Measurements from ENCODE around the gene ADGRG4. TPM values are rescaled to one million over a fixed set of nuclear protein-coding genes. Genes with fewer than 3 reads are reported as not detected.

Gene ADGRG4
- total and polyA plus RNA-seq, 2 of the 8 experiments (the other 6 are each of a cell fraction or from before 2014, with no cell fraction given) = not detected

DNA sequence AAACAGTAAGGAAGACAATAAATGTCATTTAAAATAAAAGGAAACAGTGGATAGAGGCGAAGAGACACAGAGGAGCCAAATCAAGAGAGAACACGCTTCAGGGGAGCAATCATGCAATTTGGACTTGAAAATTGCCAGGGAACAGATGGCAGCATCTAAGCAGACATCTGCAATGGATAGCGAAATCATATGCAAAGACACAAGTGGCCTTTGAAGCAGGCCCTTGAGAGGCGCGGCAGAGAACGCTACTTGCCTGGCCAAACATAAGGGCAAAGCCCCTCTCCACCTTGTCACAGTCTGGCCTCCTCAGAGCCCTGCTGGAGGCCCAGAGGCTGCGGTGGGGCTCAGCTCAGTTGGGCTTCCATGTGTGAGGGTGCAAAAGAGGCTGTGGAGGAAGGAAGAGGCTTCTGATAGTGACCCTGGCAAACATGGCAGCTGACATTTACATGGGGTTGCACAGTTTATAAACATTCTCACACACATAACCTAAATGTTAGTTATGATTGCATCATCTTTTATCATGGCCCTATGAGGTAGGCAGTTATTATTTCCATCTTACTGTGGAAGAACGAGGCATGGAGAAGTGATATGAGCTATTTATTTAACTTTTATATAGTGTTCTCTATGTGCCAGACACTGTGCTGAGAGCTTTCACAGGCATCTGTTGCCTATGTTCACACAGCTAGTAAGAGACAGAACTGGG, 18.3 kb downstream of the ADGRG4 start:
- Histone ChIP-seq H3K23me2 (ENCODE audit: low read depth, low read length) (no peaks in the 10 kb centered on the region; the same call in 1 of the 2 replicates), H3K79me1 (ENCODE audit: low read depth, low read length) (no peaks in the 10 kb centered on the region), H3K9me3 (ENCODE audit: insufficient read depth in 2 of 2, low read depth in 1 of 2, low read length in 1 of 2) (no peaks in the 10 kb centered on the region), H4K91ac (replicated peaks; ENCODE audit: insufficient read length, low read length) (no peak overlapping the region), H3K56ac (replicated peaks; ENCODE audit: insufficient read length, low read depth, low read length) (no peak overlapping the region), H3K4ac (replicated peaks; ENCODE audit: insufficient read length, low read depth, low read length) (no peak overlapping the region), H4K5ac (ENCODE audit: insufficient read length, low read depth, low read length) (no peak overlapping the region), H3K36me3 (ENCODE audit: control insufficient read depth in 2 of 4, insufficient read depth in 4 of 4, low read length in 3 of 4) (no peaks in the 10 kb centered on the region), H2AK5ac (ENCODE audit: low read depth, low read length) (no peak overlapping the region), H3K4me3 (ENCODE audit: extremely low read depth in 1 of 4, insufficient read depth in 2 of 4, low read depth in 3 of 4, low read length in 4 of 4) (no peak overlapping the region), H3K27me3 (replicated peaks in 1 of 4; ENCODE audit: control insufficient read depth in 3 of 4, extremely low read depth in 1 of 4, insufficient read depth in 3 of 4, low read length in 3 of 4) (no peaks in the 10 kb centered on the region), H3K23ac (ENCODE audit: insufficient read length) (no peak overlapping the region), H4K20me1 (replicated peaks in 1 of 2; ENCODE audit: control insufficient read depth in 1 of 2, insufficient read depth in 2 of 2, low read length in 2 of 2) (no peaks in the 10 kb centered on the region), H2BK20ac (ENCODE audit: low read length) (no peak overlapping the region), H2AFZ (ENCODE audit: low read length) (no peak overlapping the region), H2BK12ac (ENCODE audit: low read depth, low read length) (no peak overlapping the region), H3K4me2 (ENCODE audit: insufficient read depth in 1 of 2, low read depth in 2 of 2, low read length in 2 of 2) (no peak overlapping the region), H3K4me1 (replicated peaks in 1 of 4; ENCODE audit: control insufficient read depth in 3 of 4, insufficient read depth in 4 of 4, low read length in 3 of 4) (no peaks in the 10 kb centered on the region), H3K9ac (replicated peaks in 1 of 4; ENCODE audit: extremely low read depth in 1 of 4, low read depth in 3 of 4, low read length in 3 of 4) (no peak overlapping the region), H3K18ac (ENCODE audit: extremely low read depth, low read length) (no peak overlapping the region), H3K79me2 (ENCODE audit: control insufficient read depth in 1 of 2, insufficient read depth in 2 of 2, low read length in 2 of 2) (no peaks in the 10 kb centered on the region), H2BK5ac (ENCODE audit: low read depth, low read length) (no peak overlapping the region), H3K27ac (ENCODE audit: low read depth, low read length) (no peak overlapping the region), H4K8ac (ENCODE audit: extremely low read depth, insufficient read depth, low read length) (no peak overlapping the region), H3K14ac (ENCODE audit: insufficient read length) (no peak overlapping the region), H2BK120ac (replicated peaks; ENCODE audit: low read depth, low read length) (no peak overlapping the region), H2BK15ac (ENCODE audit: low read length) (no peak overlapping the region)
- FAIRE-seq = no peak
- WGBS, 2 experiments (ENCODE audit: extremely low coverage in 1 of 2, insufficient coverage in 1 of 2, insufficient read length in 1 of 2, insufficient replicate concordance in 2 of 2, low coverage in 1 of 2, low lambda C conversion rate in 2 of 2, missing lambda C conversion rate in 1 of 2) = 86% methylated on average over 8 of the region's 8 CpGs; no CpG with 5 or more reads in 1 of the 2 experiments
- ChIA-PET CTCF (ENCODE audit: partially characterized antibody) (interaction anchor here (0.8 kb wide), 1 partner anchor 17 kb away, joined by 4 read pairs; no protein-coding TSS in a partner anchor), POLR2A (ENCODE audit: partially characterized antibody) (no interaction called here)
- DNase-seq (ENCODE audit: low read depth in 1 of 2, low spot score in 2 of 2) = no peak
- no peak for TF ChIP-seq MAFK (IDR thresholded peaks at IDR 0.05; ENCODE audit: low read depth, low read length)
- no peak for TF ChIP-seq SP2 (IDR thresholded peaks at IDR 0.05; ENCODE audit: low read length)
- no peak for TF ChIP-seq CTBP2 (IDR thresholded peaks at IDR 0.05; ENCODE audit: borderline replicate concordance, insufficient read depth, insufficient read length, low read length)
- no peak for TF ChIP-seq POLR2AphosphoS5 (IDR thresholded peaks at IDR 0.05; ENCODE audit: low read depth, low read length)
- TF ChIP-seq FOSL1 (IDR thresholded peaks at IDR 0.05; ENCODE audit: insufficient read depth, low read depth, low read length) = no peak
- no peak for TF ChIP-seq NRF1 (IDR thresholded peaks at IDR 0.05; ENCODE audit: low read depth, low read length)
- no peak for TF ChIP-seq HDAC2 (IDR thresholded peaks at IDR 0.05; ENCODE audit: borderline replicate concordance in 1 of 2, low read depth in 2 of 2, low read length in 2 of 2)
- TF ChIP-seq TEAD4 (IDR thresholded peaks at IDR 0.05; ENCODE audit: low read depth, low read length) = no peak
- TF ChIP-seq TAF1 (IDR thresholded peaks at IDR 0.05; ENCODE audit: low read depth, low read length) = no peak
- TF ChIP-seq ATF3 (IDR thresholded peaks at IDR 0.05; ENCODE audit: insufficient read depth, low read depth, low read length) = no peak
- TF ChIP-seq, protein P1, sequence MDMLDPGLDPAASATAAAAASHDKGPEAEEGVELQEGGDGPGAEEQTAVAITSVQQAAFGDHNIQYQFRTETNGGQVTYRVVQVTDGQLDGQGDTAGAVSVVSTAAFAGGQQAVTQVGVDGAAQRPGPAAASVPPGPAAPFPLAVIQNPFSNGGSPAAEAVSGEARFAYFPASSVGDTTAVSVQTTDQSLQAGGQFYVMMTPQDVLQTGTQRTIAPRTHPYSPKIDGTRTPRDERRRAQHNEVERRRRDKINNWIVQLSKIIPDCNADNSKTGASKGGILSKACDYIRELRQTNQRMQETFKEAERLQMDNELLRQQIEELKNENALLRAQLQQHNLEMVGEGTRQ (IDR thresholded peaks at IDR 0.05; ENCODE audit: low read length) = no peak
